Measurements from ENCODE around the gene ISG20.

The ISG20 gene

DNA sequence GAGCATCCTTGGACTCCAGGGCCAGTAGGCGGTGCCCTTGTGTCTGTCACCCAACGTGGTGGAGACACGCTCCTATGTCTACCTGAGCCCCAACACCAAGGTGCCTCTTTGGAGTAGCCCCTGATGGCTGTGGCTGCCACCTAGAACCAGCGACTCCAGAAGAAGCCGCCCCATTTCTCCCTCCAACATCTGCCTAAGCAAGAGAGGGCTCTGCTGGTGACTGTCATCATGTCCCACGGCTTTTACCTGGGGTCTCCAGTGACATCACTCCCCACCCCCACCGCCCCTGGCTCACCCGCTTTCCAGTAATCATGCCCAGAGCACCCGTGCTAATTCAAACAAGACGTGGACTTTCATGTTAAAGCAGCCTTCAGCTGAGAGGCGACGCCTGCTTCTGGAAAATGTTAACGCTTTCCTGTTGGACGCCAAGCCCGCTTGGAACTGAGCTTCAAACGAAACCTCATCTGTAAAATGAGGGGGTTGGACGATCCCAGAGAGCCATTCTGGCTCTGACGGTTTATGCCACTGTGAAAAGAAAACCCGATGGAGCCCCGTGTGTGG, 57.0 kb downstream of the ISG20 start:
- no peak for DNase-seq

DNA sequence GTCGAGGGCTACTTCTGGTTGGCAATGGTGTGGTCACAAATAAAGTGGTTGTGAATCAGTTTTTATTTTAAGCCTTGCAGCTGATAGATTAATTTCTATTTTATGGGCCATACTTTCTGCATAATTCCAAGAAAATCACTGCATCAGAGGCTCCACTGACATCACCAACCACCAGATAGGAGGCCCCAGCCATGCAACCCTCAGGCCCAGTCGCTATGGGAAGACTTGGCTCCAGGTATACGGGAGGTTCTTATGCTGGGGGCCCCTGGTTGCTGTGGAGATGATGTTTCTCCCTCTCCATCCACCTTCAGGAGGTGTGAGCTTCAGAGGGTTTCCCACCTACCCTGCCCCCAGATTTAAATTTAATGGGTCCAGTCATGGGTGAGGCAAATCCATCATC, 57.4 kb downstream of the ISG20 start:
- DNase-seq = no peak

DNA sequence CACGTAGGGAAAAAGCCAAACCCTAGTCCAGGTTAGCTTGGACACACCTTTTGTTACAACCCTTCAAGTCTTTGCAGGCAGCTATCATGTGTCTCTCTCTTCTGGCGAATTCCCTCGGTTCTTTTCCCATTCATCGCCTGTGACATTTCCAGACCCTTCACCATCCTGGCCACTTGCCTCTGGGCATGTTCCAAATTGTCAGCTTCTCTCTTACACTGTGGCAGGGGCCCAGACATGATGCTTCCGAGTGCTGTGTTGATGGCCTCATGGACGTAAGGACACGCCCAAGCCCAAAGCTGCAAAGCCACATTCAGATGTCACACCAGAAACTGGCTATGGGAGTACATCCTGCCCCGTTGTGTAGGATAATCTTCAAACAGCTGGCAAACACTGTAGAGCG, 58.5 kb downstream of the ISG20 start:
- no peak for DNase-seq

DNA sequence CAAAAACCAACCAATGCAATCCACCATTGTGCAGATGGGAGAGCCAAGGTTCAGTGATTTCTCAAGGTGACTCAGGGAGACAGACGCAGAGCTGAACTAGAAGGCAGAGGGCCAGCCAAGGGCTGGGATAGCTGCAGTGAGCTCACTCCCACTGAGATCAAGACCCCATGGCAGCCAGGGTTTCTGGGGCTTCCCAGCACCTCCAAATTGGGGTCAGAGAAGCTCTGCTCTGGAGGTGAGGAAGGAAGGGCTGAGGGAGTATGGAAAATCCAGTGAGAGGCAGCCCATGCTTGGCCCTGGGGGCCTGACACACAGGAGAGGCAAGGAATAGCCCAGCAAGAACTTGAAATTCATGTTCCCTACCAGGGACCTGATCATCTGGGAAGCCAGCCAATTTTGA, 61.0 kb downstream of the ISG20 start:
- DNase-seq = no peak

DNA sequence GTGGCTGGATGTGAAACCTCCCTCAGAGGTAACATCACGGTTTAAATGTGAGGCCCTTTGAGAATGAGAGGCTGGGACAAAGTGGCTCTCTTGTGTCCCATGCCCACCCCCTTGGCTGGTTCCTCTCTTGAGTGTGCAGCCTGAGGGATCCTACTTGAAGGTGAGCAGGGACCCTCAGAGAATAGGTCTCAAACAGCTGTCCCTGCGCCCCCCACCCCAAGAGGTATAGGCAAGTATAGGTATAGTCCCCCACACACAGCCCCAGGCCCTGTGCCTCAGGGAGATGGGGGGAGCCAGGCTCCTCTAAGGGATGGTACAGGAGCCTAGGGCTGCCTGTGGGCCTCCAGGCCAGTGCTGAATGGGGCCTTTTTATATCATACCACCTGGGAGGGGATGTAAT, 61.9 kb downstream of the ISG20 start:
- DNase-seq = no peak

DNA sequence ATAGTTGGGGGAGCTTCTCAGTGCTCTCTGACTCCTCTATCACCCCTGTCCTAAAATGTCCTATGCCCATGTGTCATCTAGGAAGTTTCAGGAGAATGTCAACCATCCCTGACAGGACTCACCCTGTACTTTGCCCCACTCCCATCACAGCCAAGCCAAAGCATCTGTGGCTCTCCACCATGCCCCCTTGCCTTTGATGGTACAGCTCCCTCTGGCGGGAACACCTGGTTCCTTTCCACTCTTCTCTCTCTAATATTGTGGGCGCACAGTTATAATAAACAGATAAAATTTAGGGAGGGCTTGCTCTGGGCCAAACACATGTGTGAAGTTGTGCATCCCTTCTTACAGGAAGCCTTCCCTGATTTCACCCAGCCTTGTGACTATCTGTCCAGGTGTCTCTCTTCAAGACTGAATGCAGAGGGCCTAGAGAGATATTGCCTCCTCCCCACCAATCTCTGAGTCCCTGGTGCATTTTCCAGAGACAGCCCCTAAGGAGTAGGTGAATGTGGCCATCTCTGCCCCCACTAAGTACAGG, 62.8 kb downstream of the ISG20 start:
- DNase-seq = no peak

DNA sequence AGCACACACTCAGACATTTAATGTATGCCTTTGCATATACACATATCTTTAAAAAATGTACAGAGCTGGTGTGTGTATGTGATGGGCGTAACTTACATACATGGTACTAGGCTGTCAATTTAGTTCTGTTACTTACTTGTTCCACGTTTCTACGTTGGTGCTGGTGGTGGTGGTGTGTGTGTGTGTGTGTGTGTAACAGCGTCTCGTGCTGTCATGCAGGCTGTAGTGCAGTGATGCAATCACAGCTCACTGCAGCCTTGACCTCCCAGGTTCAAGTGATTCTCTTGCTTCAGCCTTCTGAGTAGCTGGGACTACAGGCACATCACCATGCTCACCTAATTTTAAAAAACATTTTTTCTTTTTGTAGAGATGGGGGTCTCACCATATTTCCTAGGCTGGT, 64.2 kb downstream of the ISG20 start:
- DNase-seq = no peak

DNA sequence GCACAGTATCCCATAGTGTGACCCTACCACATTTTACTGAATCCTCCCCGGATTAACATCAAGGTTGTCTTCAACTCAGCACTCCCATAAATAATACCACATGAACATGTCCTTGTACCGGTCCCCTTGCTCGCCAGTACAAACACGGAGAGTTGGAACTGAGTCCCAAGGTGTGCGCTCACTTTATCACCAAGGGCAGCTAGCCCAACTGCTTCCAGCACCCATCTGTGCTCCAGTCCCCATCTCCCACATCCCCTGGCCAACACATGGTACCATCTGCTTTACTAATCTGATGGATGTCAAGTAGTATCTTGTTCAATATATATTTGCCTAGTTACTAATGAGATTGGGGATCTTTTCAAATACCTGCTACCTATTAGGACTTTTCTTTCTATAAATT, 64.7 kb downstream of the ISG20 start:
- no peak for DNase-seq

DNA sequence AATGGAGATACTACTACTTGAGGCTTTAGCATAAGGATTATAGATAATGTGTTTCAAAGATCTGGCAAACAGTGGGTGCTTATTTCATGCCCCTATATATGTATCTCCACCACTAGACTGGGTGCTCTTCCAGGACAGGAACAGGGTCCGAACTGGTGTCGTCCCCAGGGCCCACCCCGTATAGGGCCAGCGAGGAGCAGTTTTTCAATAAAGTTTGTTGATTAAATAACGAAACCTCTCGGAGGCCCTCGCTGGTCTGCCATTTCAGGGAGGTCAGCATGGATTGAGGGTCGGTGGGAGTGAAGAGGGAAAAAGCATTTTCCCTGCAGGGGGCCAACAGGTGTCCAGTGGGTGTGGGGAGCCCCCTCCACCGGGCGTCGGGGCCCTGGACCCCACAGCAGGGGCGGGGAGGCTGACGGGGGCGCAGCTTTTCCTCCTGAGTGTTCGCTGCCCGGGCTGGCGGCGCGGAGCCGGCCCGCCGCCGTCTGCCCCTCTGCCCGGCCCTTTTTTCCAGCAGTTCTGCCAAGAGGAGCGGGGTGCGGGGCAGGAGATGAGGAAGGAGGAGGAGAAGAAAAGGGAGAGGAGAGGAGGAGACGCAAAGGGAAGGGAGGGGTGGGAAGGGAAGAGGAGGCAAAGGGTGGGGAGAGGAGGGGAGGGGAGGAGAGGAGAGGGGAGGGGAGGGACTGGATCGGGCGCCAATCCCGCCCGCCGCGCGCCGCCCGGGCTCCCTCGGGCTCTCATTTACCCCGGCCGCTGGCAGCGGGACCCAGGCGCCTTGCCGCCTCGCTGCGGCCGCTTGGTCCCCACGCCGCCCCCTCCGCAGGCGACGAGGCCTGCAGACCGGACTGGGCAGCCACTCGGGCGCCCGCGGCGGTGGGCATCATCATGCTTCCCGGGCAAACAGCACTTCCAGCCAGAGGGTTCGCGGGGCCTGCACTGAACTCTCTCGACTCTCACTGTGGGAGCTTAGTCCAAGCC, 66.3 kb downstream of the ISG20 start:
- peak; percentile 68 for DNase-seq

DNA sequence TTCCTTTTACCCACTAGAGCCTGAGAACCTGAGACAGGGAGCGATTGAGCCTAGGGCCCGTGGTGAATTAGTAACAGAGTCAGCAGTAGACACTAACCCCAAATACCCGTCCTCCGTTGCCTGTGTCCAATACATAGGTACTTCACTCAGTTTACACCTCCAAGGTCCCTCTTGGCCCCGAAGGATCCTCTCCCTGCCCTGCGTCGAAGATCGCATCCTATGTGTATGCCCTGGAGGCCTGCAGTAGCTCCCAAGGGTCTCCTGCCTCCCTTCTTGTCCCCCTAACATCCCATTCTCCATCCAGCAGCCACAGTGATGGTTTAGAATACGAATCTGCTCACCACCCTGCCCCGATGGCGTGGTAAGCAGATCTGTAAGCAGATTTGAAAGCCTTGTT, 67.0 kb downstream of the ISG20 start:
- DNase-seq = no peak
